HPDE6-E6E7 (cell line): Measurements from ENCODE around the gene SPEM3.

ENCODE experiments used
- DNase-seq: peaks from one replicate; pipeline ENCODE4 v3.0.0; 2011; ENCODE audit warnings: missing footprints; ENCODE audit errors: extremely low spot score

The SPEM3 gene

DNA sequence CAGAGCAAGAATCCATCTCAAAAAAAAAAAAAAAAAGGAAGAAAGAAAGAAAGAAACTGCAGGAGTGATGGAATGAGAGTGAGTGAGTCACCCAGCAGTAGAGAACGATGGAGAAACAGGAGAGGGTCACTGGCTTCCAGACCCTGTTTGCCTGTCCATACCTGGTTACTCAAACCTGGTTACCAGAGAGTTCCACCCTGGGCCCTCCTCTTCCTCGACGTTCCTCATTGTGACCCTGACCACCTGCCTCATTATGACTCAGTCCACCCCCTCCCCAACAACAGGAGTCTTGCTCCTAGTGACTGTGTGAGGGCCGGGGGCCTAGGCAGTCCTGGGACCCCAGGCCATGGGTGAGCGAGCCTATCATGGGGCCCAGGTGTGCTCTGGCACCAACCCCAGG lies at the start of gene SPEM3:
Gene SPEM3 (plus strand): TSS at position 301 of the 400 bp plus-strand sequence. CDS start 46 bp downstream, at position 347.
- no peak for DNase-seq

DNA sequence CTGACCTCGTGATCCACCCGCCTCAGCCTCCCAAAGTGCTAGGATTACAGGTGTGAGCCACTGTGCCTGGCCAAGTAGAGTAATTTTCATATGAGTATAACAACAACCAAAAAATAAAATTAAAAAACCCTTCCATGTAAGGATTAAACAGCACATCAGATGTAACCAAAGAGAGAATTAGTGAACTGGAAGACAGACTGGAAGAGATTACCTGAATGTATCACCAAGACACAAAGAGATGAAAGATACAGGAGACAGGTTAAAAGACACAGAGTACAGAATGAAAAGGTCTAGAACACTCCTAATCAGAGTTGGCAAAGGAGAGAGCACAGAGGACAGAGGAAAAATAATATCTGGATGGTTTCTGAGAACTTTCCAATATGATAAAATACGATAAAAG lies 49.5 kb upstream of the SPEM3 start:
- DNase-seq: no peak

DNA sequence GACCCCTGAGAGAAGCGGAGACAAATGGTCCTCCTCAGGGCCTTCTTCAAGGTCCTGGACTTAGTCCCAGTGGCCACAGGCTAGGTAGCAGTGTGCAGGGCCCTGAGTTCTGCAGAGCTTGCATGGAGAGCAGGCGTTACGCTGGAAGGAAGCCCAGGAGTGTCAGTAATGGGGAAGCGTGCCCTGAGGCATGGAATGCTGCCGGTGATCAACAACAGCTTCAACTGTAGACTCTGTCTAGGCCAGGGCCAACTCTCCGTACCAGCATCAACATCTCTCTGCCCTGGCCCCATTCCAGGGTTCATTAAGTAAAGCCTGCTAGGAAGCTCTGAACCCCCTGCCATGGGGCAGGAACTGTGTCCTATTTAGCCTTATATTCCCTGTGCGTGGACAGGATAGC lies 48.3 kb upstream of the SPEM3 start:
- no peak for DNase-seq

DNA sequence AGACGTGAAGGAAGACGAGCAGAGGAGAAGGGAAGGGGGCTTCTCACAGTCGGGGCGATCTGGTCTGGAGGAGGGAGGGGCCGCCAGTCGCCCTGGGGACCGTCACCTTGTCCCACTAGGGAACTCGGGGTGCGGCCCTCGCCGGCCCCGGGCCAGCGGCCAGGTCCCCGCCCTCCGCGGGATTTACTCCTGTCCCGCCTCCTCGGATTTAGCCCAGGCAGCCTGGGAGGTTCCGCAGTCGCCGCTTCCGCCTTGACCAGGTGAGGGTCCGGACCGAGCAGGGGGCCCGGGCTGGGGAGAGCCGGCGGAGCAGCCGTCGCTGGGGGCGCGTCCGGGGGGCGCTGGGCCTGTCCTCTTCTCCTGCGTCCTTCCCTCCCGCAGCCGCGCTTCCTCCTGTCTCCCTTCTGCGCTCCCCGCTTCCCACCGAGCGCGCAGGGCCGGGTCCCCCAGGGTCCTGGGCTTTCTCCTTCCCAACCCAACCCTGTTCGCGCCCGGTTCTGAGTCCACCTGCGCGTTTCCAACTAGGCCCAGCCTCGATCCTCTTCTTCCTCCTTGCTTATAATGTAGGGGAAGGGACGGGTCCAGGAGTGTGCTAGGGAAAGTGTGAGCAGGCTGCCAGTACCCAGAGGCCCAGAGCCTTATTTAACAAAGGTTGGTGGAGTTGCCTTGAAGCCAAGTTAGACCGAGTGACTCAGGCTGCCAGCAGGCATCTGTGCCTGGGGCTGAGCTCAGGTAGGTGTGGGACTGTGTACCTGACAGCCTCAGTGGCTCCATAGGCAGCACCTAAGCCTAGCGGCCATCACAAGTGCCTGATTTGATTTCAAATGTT lies 47.6 kb upstream of the SPEM3 start, which contains the start of gene TNK1:
Gene TNK1 (plus strand): TSS at position 235 of the 829 bp plus-strand sequence. CDS start 1,838 bp downstream, outside the sequence.
- DNase-seq: peak; percentile 65

DNA sequence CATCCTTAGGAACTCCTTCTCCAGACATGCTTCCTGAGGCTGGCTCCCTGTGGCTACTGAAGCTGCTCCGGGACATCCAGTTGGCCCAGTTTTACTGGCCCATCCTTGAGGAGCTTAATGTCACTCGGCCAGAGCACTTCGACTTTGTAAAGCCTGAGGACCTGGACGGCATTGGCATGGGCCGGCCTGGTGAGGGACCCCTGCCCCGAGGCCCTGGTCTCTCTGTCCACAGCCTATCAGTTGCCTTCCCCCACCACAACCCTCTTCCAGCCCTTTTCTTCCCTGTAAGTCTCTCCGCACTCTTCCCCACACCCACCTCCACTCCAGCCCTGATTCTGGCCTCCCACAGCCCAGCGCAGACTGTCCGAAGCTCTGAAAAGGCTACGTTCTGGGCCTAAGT lies 45.8 kb upstream of the SPEM3 start:
- no peak for DNase-seq

DNA sequence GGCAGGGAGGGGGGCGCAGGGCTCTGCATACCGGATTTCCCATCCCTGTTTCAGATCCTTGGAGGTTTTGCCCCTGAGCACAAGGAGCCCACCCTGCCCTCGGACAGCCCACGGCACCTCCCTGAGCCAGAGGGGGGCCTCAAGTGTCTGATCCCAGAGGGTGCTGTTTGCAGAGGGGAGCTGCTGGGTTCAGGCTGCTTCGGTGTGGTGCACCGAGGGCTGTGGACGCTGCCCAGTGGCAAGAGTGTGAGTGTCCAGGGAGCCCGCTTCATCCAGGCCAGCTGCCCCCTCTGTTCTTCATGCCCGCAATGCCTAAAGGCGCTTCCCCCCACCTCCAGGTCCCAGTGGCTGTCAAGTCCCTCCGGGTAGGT lies 45.3 kb upstream of the SPEM3 start:
- no peak for DNase-seq

DNA sequence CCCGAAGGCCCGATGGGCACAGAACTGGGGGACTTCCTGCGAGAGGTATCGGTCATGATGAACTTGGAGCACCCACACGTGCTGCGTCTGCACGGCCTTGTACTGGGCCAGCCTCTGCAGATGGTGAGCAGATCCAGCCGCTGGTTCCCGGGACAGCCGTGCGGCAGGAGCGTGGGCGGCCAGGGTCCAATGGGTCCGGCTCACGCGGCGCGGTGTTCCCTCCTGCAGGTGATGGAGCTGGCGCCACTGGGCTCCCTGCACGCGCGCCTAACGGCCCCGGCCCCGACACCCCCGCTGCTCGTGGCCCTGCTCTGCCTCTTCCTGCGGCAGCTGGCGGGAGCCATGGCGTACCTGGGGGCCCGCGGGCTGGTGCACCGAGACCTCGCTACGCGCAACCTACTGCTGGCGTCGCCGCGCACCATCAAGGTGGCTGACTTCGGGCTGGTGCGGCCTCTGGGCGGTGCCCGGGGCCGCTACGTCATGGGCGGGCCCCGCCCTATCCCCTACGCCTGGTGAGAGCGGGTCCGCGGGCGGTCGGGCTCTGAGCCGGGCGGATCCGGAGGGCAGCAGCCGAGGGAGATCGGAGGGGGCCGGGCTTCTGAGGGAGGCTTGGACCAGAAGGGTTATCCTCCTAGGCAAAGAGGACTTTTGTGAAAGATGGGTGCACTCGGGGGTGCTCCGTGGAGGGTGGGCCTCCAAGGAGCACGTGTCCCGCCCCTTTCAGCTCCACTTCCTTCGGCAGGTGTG lies 44.7 kb upstream of the SPEM3 start:
- no peak for DNase-seq

DNA sequence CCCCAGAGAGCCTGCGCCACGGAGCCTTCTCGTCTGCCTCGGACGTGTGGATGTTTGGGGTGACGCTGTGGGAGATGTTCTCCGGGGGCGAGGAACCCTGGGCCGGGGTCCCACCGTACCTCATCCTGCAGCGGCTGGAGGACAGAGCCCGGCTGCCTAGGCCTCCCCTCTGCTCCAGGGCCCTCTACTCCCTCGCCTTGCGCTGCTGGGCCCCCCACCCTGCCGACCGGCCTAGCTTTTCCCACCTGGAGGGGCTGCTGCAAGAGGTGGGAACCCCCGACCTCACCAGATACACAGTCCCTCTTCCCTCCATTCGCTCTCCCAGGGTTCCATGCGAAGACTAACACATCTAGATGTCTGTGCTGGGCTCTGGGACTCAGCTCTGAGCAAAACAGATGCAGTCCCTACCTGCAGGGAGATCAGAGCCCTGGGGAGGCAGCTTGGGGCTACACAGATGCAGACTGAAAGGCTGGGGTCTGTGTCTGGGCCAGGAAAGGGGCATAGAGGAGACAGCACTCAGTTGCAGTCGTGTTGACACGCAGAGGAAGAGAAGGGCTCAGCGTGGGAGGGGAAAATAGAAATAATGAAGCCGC lies 44.1 kb upstream of the SPEM3 start:
- no peak for DNase-seq

DNA sequence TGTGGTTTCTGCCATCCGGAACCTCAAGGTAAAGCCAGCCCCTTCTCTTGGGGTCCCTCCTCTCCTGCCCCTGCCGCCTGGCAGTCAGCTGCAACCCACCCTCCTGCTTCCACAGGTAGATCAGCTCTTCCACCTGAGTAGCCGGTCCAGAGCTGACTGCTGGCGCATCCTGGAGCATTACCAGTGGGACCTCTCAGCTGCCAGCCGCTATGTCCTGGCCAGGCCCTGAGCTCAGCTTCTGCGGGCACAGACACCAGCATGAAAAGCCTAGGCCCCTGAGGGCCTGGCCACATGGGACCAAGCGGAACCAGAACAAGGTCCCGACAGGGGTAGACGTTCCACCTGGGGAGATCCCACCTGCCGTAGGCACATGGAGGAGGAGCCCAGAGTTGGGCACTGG lies 39.8 kb upstream of the SPEM3 start:
- DNase-seq: no peak

DNA sequence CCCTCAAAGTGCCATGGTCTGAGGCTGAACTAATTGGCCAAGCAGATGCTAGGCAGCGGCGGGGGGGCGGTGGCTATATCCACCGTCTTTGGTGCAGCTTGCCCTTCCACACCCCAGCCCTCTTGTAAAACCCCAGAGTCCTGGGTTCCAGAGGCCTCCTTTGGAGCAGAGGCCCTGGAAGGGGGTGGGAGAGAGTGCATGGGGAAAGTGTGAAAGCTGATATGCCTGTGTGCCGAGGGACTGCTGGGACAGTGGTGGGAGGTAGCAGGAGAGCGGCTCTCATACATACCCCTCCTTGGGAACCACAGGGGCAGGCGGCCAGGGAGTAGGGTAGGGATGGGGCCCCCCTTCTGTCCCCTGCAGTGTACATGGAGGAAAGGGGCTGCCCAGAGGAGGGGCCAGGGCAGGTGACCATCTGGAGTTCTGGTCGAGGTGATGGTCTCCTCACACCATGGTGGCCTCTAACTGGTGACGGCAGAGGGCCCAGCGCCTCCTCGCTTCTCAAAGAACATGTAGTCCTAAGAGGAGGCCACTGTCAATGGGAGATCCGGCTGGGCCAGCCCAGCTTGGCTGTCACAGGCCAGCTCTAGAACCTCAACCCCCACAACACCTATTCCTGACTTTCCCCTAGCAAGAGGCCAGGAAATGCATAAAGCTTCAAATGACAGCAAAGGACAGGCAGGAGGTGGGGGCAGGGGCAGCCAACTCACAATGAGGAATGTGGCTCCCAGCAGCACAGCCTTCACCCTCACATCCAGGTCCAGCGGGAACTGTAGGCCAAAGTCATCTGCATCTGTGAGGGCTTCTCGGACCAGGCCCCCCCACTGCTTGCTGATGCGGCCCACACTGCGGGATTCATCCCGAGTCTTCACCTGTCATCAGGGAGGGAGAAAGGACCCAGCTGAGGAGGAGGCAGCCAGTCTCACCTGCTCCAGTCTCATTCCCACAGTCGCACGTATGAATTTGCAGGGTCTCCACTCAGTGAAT lies 38.4 kb upstream of the SPEM3 start:
- no peak for DNase-seq

DNA sequence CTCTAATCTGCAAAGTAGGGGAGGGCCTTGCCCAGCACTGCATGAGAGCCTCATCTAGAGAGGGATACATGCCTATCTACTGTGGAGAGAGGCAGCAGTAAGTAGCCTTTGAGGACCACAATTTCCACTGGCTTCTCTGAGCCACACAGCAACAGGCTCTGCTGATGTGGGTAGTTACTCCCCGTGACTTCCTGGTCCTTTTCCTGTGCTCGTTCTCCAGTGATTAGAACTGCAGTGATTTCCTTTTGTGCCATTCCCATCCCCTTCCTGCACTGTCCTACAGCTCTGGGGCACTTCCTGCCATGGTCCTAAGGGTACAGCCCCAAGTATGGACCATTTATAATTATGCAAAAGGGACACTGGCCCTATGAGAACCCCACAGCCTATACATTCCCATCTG lies 37.4 kb upstream of the SPEM3 start:
- no peak for DNase-seq

DNA sequence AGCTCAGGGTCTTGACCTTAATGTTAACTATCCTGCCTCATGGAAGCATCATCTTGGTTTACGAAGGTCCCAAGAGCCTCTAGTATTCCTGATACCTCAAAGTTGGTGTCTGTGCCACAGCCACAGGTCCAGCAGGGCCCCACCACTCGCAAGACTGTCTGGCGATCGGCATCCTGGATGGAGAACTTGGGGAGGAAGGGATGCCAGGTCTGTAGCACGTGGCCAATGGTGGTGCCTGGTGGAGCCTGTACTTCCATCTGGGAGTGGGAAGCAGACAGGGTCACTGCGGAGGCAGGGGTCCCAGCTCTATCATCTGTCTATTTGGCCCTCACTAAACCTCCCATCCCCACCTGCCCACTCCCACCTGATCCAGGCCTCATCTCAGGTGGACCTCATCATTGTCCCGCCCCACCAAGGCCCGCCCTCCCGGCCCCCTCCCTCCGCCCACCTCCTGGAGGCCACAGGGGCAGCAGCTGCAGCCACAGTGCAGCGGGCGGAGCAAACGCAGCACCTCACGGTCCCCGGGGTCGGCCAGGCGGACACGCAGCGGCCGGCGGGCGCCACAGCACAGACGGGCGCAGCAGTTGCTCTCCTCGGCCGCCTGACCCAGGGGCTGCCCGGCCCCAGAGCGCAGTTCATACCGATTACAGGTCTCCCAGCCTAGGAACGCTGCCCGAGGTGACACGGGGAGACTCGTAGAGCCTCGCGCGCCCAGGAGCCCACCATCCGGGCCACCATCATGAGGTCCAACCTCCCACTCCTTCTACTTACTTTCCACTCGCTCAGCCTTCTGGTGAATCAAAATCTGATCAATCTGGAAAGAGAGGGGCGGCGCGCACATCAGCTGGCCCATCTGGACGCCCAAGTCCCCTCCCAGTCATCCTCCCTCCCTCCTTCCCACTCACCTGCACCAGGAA lies 35.7 kb upstream of the SPEM3 start:
- DNase-seq: no peak

DNA sequence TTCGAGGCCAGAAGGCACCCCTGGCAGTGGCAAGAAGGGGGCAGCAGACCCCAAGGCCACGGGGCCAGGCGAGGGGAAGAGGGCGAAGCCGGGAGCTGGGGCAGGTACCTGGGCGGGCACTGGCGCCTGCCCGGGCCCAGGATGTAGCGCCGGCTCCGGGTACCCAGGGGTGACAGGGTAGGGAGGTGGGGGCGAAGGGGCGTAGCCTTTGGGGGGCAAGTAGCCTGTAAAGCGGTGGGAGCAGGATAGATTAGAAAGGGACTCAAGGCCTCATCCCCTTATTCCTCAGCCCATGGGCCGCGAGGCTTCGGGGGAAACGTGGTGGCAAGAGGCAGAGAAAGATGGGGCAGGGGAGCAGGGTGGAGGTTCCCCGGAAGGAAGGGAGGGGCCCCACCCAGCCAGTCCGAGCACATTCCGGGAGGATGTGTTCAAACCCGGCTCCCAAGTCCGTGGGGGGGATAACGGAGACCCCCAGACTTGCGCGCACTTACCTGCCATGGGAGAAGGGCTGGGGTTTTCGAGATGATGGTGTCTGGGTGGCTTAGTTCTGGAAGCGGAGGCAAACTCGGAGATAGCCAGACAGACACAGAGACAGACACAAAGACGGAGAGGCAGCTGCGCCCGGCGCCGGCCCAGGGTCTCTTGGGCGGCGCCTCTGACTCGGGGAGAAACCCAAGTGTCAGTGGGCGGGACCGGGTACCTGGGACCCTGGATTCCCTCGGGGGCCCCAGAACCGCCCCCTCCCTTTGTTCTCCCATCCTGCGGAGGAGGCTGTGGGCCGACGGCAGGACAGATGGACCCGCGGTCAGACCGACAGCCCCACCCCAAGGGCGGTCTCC lies 34.8 kb upstream of the SPEM3 start:
- DNase-seq: no peak

DNA sequence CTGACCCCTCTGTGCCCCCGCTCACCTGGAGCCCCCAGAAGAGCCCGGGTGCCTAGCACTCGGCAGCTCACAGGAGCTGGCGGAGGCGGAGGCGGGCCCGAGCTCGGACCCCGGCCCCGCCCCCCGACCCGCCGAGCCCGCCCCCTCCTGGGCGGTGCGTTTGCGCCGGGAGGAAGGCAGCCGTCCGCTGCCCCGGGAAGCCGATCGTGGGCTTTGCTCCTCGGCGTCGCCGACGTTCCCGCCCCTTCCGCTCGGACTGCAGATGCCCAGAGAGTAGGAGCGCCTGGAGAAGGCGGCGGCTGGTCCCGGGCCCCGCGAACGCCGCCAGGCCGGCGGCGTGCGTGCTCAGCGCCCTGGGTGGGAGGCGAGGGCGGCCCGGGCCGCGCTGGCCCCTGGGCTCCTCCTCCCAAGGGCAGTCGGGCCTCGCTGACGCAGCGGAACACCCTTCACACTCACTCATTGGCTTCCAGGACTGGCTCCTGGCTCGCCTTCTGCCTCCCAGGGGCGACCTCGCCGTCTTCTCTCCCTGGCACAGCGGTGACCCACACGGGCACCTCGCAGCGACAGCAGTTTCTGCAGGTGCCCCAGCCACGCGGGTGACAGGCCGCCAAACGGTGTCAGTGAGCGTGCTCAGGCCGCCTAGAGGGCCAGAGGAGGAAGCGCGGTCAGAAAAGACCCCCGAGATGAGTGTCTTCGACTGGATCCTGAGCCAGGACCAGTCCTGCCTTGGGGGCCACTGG lies 34.0 kb upstream of the SPEM3 start, which contains the start of gene PLSCR3:
Gene PLSCR3 (minus strand): TSS at position 74 of the 740 bp plus-strand sequence. CDS start 415 bp downstream, outside the sequence.
- peak; percentile 84 for DNase-seq

DNA sequence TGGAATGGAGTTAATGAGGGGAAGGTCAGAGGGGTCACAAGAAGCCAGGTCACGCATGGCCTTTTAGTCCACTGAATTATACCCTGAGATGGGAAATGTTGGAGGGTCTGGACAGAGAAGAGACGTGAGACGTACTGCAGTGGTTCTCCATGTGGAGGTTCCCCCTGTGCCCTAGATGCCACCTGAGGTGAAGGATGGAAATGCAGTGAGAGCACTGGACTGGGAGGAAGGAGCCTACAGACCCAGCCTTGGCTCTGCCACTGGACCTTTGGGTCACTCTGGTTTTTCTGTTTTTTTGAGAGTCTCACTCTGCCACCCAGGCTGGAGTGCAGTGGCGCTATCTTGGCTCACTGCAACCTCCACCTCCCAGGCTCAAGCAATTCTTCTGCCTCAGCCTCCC lies 32.5 kb upstream of the SPEM3 start:
- no peak for DNase-seq

DNA sequence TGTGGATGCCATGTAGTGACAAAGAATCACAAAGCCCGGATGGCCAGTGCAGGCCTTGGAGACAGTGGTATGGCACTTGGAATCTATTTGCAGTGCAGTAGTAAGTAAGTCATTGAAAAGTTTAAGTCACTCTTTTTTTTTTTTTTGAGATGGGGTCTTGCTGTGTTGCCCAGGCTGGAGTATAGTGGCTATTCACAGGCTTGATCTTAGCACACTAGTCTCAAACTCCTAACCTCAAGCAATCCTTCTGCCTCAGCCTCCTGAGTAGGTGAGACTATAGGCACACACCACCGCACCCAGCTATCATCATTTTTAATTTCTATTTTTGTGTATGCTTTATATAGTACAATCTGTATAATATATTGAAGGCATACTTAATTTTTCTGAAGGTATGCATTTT lies 30.0 kb upstream of the SPEM3 start:
- no peak for DNase-seq

DNA sequence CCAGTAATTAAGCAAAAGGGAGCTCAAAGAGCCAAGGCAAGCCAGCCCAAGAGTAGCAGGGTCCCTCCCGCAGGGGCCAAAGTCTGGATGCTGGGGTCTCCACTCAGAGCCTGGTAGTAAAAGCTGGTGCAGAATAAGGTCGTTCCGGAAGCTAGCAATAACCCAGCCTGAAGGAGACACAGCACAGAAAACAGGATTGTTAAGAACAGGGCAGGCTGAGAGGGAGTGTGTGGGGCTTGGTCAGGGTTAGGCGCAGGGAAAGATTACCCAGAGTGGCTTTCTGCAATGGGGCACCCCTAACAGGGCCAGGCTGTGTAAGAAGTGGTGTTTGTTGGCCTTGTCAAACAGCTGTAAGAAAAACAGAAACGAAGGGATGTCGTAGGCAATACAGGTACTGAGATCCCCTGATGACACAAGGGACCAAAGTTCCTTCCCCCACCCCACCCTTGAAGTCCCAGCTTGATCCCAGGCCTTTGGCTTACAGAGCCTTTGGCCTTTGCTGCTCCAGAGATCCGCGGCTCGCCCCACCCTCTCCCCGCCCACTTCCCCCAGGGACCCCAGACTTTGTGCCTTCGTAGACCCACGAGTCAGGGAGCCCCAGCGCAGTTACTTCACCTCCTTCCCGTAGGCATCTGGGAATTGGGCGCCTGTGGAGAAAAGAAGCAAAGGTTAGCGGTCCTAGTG lies 25.5 kb upstream of the SPEM3 start:
- DNase-seq: no peak

DNA sequence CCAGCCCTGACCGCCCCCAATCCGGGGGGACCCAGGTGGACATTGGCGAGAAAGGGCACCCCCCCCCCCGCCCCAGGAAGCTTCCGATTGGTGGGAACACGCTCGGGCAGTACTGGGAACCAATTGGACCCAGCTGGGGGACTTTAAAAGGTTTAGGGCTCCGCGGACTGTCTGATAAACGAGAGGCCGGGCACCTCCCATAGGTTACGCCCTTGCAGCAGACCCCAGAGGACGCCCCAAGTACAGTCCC lies 25.0 kb upstream of the SPEM3 start:
- peak; percentile 45 for DNase-seq
